Stimulated activated naive CD8-positive, alpha-beta T cell treated with anti-CD3 and anti-CD28 coated beads, Interleukin-15, amount 100 ng/mL, for 72 hours (primary cell): ENCODE results near the gene FAM149B1.
"Not testable (repeated sequence)": the region's sequence is repeated elsewhere in the genome, so short reads cannot be mapped to it uniquely, and the experiment has no call there.

Experiments
- ATAC-seq: fragments of 150-1000 bp; cut with Tn5 transposase; 2 replicates; pipeline ENCODE4 v1.10.0; 2021; ENCODE audit warnings: mild to moderate bottlenecking, moderate library complexity
- DNase-seq, 2 donors: peaks; one replicate each; pipeline ENCODE4 v3.0.0; 2021 to 2022
- H3K27ac Mint-ChIP-seq, 2 donors: one replicate each; pipeline ENCODE4 v1.8.0; 2022; ENCODE audit warnings: mild to moderate bottlenecking in 2 of 2, mixed read lengths in 2 of 2, moderate library complexity in 2 of 2
- H3K27me3 Mint-ChIP-seq: one replicate; pipeline ENCODE4 v1.8.0; 2022; ENCODE audit warnings: mixed read lengths
- H3K4me1 Mint-ChIP-seq: one replicate; pipeline ENCODE4 v1.8.0; 2022; ENCODE audit warnings: mild to moderate bottlenecking, mixed read lengths
- H3K4me3 Mint-ChIP-seq, 2 donors: one replicate each; pipeline ENCODE4 v1.8.0; 2022; ENCODE audit warnings: mild to moderate bottlenecking in 2 of 2, mixed read lengths in 2 of 2, moderate library complexity in 1 of 2
- H3K9me3 Mint-ChIP-seq, 2 donors: one replicate each; pipeline ENCODE4 v1.8.0; 2022; ENCODE audit warnings: mixed read lengths in 2 of 2

The FAM149B1 gene

DNA sequence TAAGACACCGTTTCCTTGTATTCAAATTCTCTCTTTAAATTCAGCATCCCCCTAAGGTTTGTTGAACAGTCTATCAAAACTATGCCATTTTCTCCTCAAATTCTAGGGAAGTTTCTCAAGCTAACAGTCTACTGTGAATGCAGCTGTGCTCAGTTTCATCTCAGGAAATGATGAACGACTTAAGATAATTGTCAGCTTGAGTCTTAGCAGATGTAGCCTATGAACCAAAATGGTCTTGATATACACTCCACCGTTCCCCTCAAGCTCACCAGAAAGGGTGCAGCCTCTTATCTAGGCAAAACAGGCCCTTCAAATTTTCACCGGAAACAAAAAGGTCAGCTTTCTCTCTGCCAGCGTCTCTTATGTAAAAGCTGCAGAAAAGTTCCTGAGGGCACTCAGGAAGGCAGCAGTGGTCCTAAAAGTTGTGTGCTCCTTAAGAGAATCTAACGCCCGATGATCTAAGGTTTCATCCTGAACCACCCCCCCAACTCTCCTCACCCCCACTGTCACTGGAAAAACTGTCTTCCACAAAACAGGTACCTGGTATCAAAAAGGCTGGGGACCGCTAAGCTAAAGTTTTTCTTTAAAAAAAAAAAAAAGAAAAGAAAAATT lies 77.1 kb downstream of the FAM149B1 start:
- peak overlapping the region; percentile 97 to 99 for H3K4me3 Mint-ChIP-seq
- no peak for DNase-seq
- no peaks in the 10 kb centered on the region for H3K27me3 Mint-ChIP-seq
- ATAC-seq, result no peak
- peaks cover 70% of the 10 kb centered on the region for H3K4me1 Mint-ChIP-seq
- H3K9me3 Mint-ChIP-seq, result no peaks in the 10 kb centered on the region
- H3K27ac Mint-ChIP-seq, result peak overlapping the region; percentile 89 to 93

- ATAC-seq, result no peak
- no peaks in the 10 kb centered on the region for H3K9me3 Mint-ChIP-seq
Measured at GRCh38 chr10:73246322-73246645, 78.4 kb downstream of the FAM149B1 start.

GRCh38 chr10:73246646-73247508 lies 79.0 kb downstream of the FAM149B1 start, which contains the start of gene DNAJC9:
Gene DNAJC9 (minus strand): TSS chr10:73247255. CDS start chr10:73247189, 66 bp downstream.
- Mint-ChIP-seq H3K27me3 (no peaks in the 10 kb centered on the region), H3K9me3 (no peaks in the 10 kb centered on the region), H3K4me3 (peak within 1 kb of the TSS; percentile 97 to 99), H3K27ac (peak within 1 kb of the TSS; percentile 98 to 99), H3K4me1 (peaks cover 88% of the 10 kb centered on the region)
- ATAC-seq (peak; percentile 95), DNase-seq (peak; percentile 98)

More at GRCh38 chr10:73246322-73246645, 78.4 kb downstream of the FAM149B1 start:
- Mint-ChIP-seq H3K27me3 (no peaks in the 10 kb centered on the region), H3K4me1 (peaks cover 83% of the 10 kb centered on the region), H3K4me3 (peak overlapping the region; percentile 97 to 99), H3K27ac (peak overlapping the region; percentile 98 to 99)
- DNase-seq, result no peak

- ATAC-seq, result no peak
- Mint-ChIP-seq H3K27me3 (no peaks in the 10 kb centered on the region), H3K4me3 (peak overlapping the region; percentile 97 to 99), H3K27ac (peak overlapping the region; percentile 98 to 99), H3K4me1 (peaks cover 84% of the 10 kb centered on the region), H3K9me3 (no peaks in the 10 kb centered on the region)
- DNase-seq, result no peak
Measured at GRCh38 chr10:73247509-73248258, 79.8 kb downstream of the FAM149B1 start.

GRCh38 chr10:73248259-73248724 lies 80.4 kb downstream of the FAM149B1 start:
- DNase-seq, result no peak
- Mint-ChIP-seq H3K27ac (peak overlapping the region in 1 of 2 donors; percentile 67), H3K4me1 (peaks cover 77% of the 10 kb centered on the region), H3K4me3 (peak overlapping the region; percentile 67 to 97), H3K27me3 (no peaks in the 10 kb centered on the region), H3K9me3 (no peaks in the 10 kb centered on the region)
- ATAC-seq, result no peak

DNA sequence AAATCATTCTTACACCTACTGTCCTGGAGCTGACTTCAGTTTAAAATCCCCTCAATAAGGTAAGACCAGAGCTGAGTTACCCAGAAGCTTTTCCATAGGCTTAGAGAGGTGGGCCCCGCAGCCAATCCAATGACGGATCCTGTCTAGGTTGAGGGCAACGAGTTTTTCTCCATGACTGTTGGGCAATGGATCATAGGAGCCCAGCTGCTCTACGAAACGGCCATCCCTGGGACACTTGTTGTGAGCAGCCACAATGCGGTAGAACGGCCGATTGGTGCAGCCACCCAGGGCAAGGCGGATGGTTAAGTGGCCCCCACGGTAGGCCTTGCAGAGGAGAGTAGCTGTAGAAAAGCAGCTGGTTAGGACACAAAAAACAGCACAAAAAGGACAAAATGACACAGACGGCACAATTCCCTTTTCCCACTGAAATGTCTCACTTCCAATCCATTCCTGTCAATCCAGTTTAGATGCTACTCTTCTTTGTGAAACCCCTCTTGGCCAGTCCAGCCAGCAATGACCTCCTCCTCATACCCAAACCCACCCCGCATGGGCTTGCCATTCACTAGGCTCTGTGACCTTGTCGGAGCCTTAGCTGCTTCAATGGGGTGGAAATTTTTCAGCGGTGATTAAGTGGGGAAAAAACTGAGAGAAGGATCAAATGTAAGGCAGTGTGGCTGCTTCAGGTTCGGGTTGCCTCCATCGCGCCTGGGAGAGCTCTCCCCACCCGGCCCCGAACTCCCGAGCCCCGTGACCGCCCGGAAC lies 83.9 kb downstream of the FAM149B1 start:
- no peak for ATAC-seq
- H3K27me3 Mint-ChIP-seq, result no peaks in the 10 kb centered on the region
- DNase-seq, result no peak

DNA sequence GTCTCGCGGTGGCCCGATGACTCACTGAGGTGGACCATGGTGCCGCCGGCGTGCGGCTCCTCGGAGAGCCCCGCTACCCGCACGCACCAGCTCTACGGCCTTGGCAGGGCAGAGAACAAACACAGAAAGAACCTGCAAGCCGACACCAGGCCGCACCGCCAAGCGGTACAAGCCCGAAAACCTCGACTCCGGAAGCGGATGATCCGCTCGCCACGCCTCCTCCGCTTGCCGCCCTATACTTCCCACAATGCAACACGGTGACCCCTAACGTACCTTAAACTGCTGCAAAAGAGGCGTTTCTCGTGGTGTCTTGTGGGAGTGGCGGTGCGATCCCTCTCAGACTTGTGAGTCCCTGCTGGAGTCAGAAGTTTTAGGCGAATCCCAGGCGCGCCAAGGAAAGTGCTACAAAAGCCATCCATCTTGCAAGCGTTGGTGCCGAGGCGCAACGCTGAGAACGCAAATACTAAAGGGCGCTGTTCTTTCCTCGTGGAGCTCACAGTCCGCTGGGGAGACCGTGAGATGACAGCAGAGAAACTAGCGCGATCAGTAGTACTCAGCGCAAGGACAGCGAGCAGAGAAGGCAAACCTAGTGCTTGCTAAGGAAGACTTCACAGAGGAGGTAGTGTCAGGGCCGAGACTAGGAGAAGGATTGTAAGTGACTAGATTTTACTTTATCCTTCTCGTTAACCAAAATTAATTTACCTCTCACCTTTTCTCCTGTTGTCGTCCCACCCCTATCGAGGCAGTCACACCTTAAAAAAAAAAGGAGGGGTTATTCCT lies 84.7 kb downstream of the FAM149B1 start, which contains the start of gene MRPS16:
Gene MRPS16 (minus strand): TSS at position 200 of the 780 bp plus-strand sequence. CDS start 162 bp downstream, at position 38.
- peak; percentile 88 to 94 for DNase-seq
- peak; percentile 92 for ATAC-seq
- H3K9me3 Mint-ChIP-seq, result no peaks in the 10 kb centered on the region
- peaks cover 47% of the 10 kb centered on the region for H3K4me1 Mint-ChIP-seq
- peak within 1 kb of the TSS; percentile 96 to 99 for H3K27ac Mint-ChIP-seq
- H3K4me3 Mint-ChIP-seq, result peak within 1 kb of the TSS; percentile 98
- no peaks in the 10 kb centered on the region for H3K27me3 Mint-ChIP-seq

More for the DNA sequence above, 83.9 kb downstream of the FAM149B1 start:
- Mint-ChIP-seq H3K4me1 (peaks cover 55% of the 10 kb centered on the region), H3K27ac (peak overlapping the region; percentile 96 to 99), H3K9me3 (no peaks in the 10 kb centered on the region), H3K4me3 (peak overlapping the region; percentile 98)

DNA sequence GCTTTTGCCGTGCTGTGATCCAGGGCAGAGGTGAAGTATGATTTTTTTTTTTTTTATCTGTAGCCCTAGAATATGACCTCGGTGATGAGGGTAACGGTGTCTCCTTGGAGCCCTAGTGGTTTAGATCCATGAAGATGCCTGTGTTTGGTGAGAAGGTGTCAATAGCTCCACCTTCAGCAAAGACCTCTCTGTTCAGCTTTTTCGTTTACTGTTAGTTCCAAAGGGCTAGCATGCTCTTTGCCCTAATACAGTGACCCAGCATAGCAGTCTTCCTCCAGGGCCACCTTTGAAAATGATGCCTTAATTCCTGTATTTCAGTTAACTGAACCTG lies 85.3 kb downstream of the FAM149B1 start:
- ATAC-seq (peak; percentile 14), DNase-seq (no peak)
- no peaks in the 10 kb centered on the region for H3K9me3 Mint-ChIP-seq
- peak overlapping the region; percentile 96 to 99 for H3K27ac Mint-ChIP-seq
- H3K4me1 Mint-ChIP-seq, result peaks cover 41% of the 10 kb centered on the region
- H3K27me3 Mint-ChIP-seq, result no peaks in the 10 kb centered on the region
- H3K4me3 Mint-ChIP-seq, result peak overlapping the region; percentile 98

GRCh38 chr10:73258612-73259011 lies 90.7 kb downstream of the FAM149B1 start:
- peaks cover 11% of the 10 kb centered on the region for H3K4me1 Mint-ChIP-seq
- H3K9me3 Mint-ChIP-seq, result not testable (repeated sequence)

DNA sequence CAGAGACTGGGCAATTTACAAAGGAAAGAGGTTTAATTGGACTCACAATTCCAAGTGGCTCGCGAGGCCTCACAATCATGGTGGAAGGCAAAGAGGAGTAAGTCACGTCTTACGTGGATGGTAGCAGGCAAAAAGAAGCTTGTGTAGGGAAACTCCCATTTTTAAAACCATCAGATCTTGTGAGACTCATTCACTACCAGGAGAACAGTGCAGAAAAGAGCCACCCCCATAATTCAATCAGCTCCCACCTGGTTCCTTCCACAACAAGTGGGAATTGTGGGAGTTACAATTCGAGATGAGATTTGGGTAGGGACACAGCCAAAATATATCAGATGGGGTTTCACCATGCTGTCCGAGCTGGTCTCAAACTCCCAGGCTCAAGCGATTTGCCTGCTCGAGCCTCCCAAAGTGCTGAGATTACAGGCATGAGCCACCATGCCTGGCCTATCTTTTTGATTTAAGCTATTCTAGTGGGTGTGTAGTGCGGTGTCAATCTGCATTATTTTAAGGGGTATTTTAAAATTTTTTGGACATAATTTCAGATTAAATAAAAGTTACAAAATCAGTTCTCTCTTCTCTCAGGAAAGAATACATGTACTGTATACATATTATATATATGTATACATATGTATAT lies 93.6 kb downstream of the FAM149B1 start:
- DNase-seq (no peak), ATAC-seq (no peak)
- peaks cover 6% of the 10 kb centered on the region for H3K4me1 Mint-ChIP-seq
- H3K4me3 Mint-ChIP-seq, result no peak overlapping the region
- no peaks in the 10 kb centered on the region for H3K9me3 Mint-ChIP-seq
- H3K27ac Mint-ChIP-seq, result peak overlapping the region; percentile 59 to 90
- H3K27me3 Mint-ChIP-seq, result no peaks in the 10 kb centered on the region

More at GRCh38 chr10:73258612-73259011, 90.7 kb downstream of the FAM149B1 start:
- not testable (repeated sequence) for H3K4me3 Mint-ChIP-seq, DNase-seq, H3K27ac Mint-ChIP-seq, H3K27me3 Mint-ChIP-seq, ATAC-seq

DNA sequence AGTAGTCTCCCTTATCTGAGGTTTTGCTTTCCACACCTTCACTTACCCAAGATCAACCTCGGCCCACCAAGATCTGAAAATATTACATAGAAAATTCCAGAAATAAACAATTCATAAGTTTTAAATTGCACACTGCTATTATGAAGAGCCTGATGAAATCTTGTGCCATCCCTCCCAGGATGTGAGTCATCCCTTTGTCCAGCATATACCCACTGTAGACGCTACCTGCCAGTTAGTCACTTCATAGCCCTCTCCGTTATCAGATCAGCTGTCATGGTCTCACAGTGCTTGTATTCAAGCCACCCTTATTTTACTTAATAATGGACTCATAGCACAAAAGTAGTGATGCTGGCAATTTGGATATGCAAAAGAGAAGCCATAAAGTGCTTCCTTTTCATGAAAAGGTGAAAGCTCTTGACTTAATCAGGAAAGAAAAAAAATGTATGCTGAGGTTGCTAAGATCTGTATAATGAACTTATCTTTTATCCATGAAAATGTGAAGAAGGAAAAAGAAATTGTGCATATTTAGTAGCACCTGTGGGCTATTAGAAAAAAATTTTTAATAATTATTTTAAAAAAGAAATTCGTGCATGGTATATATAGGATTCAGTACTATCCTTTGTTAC lies 94.3 kb downstream of the FAM149B1 start:
- DNase-seq (peak in 1 of 2 donors; percentile 43), ATAC-seq (peak; percentile 97)
- no peak overlapping the region for H3K4me3 Mint-ChIP-seq
- H3K27me3 Mint-ChIP-seq, result no peaks in the 10 kb centered on the region
- no peaks in the 10 kb centered on the region for H3K9me3 Mint-ChIP-seq
- H3K27ac Mint-ChIP-seq, result peak overlapping the region; percentile 94 to 96
- peaks cover 6% of the 10 kb centered on the region for H3K4me1 Mint-ChIP-seq

GRCh38 chr10:73262880-73263555 lies 95.1 kb downstream of the FAM149B1 start:
- Mint-ChIP-seq H3K27me3 (no peaks in the 10 kb centered on the region), H3K9me3 (no peaks in the 10 kb centered on the region), H3K4me3 (no peak overlapping the region), H3K27ac (no peak overlapping the region), H3K4me1 (peaks cover 6% of the 10 kb centered on the region)
- DNase-seq (no peak), ATAC-seq (no peak)

DNA sequence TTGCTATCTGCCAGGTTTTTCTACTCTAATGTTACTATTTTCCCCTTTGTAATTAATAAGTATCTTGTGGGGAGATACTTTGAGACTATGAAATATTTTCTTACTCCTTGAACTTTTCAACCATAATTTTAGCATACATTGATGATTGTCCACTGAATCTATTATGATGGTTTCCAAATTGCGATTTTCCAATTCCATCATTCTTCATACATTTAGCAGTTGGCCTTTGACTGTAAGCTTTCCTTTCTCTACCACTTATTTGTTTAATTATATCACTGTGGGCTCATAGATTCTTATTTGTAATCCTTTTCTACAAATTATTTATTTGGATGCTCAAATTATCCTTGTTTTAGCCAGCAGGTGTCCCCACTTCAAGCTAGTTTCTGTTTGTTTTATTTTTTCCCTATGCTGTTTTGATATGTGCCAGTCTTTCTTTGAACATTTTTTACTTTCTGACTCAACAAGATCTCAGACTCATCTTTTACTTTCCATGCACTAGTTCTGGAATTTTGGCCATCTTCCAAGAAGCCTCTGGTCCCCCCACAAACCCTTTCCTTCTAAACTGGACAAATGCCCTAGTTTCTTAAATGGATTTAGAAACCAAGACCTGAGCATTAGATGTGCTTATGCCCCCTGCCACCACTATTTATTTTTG lies 95.9 kb downstream of the FAM149B1 start:
- Mint-ChIP-seq H3K4me3 (no peak overlapping the region), H3K27ac (no peak overlapping the region), H3K4me1 (peaks cover 6% of the 10 kb centered on the region), H3K27me3 (no peaks in the 10 kb centered on the region), H3K9me3 (no peaks in the 10 kb centered on the region)
- no peak for DNase-seq
- ATAC-seq, result no peak
